Keratinocyte (primary cell): ENCODE results near the gene ARL13B.

Experiments used
- EZH2 ChIP-seq: IDR thresholded peaks from one replicate; pipeline ENCODE4 v1.6.1; 2012; ENCODE audit warnings: inconsistent platforms, mild to moderate bottlenecking, low read length, moderate library complexity
- TF ChIP-seq, protein P1 (sequence below), 3 experiments: IDR thresholded peaks in 1 of 3; conservative IDR thresholded peaks in 1 of 3; optimal IDR thresholded peaks in 1 of 3; 2 replicates in 2 of 3; 3 replicates in 1 of 3; pipeline versions ENCODE3 to v1.5.1; 2011; ENCODE audit warnings: low read length in 3 of 3, mild to moderate bottlenecking in 3 of 3, moderate library complexity in 2 of 3, control low read depth in 1 of 3, inconsistent platforms in 1 of 3; ENCODE audit not compliant: insufficient read depth in 2 of 3; ENCODE audit errors: extremely low read depth in 1 of 3

DNA sequence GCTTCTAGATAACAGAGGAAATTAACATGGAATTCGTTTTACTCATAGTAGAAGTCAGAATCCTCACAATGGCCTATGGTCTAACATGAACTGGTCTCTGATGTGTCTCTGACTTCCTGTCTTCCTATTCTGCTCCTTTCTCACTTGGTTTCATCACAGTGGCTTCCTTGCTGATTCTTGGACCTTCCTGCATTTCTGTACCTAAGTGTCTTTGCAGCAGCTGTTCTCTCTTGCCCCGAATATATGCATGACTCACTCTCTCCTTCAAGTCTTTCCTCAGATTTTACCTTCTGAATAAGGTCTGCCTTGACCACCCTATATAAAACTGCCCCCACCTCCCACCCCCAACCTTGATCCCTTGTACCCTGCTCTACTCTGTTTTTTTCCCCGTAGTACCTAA is 14.1 kb downstream of the ARL13B start:
- TF ChIP-seq, protein P1, sequence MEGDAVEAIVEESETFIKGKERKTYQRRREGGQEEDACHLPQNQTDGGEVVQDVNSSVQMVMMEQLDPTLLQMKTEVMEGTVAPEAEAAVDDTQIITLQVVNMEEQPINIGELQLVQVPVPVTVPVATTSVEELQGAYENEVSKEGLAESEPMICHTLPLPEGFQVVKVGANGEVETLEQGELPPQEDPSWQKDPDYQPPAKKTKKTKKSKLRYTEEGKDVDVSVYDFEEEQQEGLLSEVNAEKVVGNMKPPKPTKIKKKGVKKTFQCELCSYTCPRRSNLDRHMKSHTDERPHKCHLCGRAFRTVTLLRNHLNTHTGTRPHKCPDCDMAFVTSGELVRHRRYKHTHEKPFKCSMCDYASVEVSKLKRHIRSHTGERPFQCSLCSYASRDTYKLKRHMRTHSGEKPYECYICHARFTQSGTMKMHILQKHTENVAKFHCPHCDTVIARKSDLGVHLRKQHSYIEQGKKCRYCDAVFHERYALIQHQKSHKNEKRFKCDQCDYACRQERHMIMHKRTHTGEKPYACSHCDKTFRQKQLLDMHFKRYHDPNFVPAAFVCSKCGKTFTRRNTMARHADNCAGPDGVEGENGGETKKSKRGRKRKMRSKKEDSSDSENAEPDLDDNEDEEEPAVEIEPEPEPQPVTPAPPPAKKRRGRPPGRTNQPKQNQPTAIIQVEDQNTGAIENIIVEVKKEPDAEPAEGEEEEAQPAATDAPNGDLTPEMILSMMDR (optimal IDR thresholded peaks at IDR 0.05 in 1 of 3, IDR thresholded peaks at IDR 0.05 in 1 of 3, conservative IDR thresholded peaks at IDR 0.05 in 1 of 3; ENCODE audit: extremely low read depth in 1 of 3, insufficient read depth in 2 of 3, low read length in 3 of 3) = no peak
- no peak for TF ChIP-seq EZH2
